H1 (cell line): ENCODE results near the gene TEAD1. TPM values are rescaled to one million over a fixed set of nuclear protein-coding genes. Genes with fewer than 3 reads are reported as not detected.

Experiments
- CTCF ChIA-PET: fragments of 300-600 bp; sonication (Branson Sonifier 250); formaldehyde crosslinking; loops from one replicate; lab custom pipeline; 2021; ENCODE audit not compliant: partially characterized antibody; lab: Charles Lee
- POLR2A ChIA-PET: fragments of 300-600 bp; sonication (Branson Sonifier 250); formaldehyde crosslinking; loops from one replicate; lab custom pipeline; 2021; ENCODE audit warnings: inconsistent platforms; ENCODE audit not compliant: partially characterized antibody; lab: Charles Lee
- DNase-seq, 2 experiments: peaks; one replicate each; pipeline versions ENCODE4 v3.0.0 to v3.0.0-alpha.2; 2010 to 2022; ENCODE audit warnings: low spot score in 2 of 2, low read depth in 1 of 2, mixed read lengths in 1 of 2
- FAIRE-seq: peaks from 2 replicates; lab custom pipeline; 2011; peaks lifted over from hg19 to GRCh38; lab: Jason Lieb, UNC
- H2AFZ ChIP-seq: 2 replicates; pipeline ENCODE4 v1.8.1; 2012; ENCODE audit warnings: low read length, inconsistent platforms
- H2AK5ac ChIP-seq: 2 replicates; pipeline ENCODE4 v1.6.1; 2013; ENCODE audit warnings: low read depth, low read length
- H2BK120ac ChIP-seq: replicated peaks from 2 replicates; pipeline ENCODE3; 2013; ENCODE audit warnings: low read depth, low read length, inconsistent platforms
- H2BK12ac ChIP-seq: 2 replicates; pipeline ENCODE4 v1.6.1; 2013; ENCODE audit warnings: low read depth, low read length
- H2BK15ac ChIP-seq: 2 replicates; pipeline ENCODE4 v1.6.1; 2013; ENCODE audit warnings: low read length
- H2BK20ac ChIP-seq: 2 replicates; pipeline ENCODE4 v1.6.1; 2013; ENCODE audit warnings: low read length
- H2BK5ac ChIP-seq: 2 replicates; pipeline ENCODE4 v1.6.1; 2013; ENCODE audit warnings: low read depth, low read length
- H3K14ac ChIP-seq: 2 replicates; pipeline ENCODE4 v1.6.1; 2013; ENCODE audit warnings: inconsistent platforms; ENCODE audit not compliant: insufficient read length
- H3K18ac ChIP-seq: 2 replicates; pipeline ENCODE4 v1.6.1; 2013; ENCODE audit warnings: low read length; ENCODE audit errors: extremely low read depth
- H3K23ac ChIP-seq: 2 replicates; pipeline ENCODE4 v1.6.1; 2013; ENCODE audit warnings: inconsistent platforms; ENCODE audit not compliant: insufficient read length
- H3K23me2 ChIP-seq: 2 replicates; pipeline ENCODE4 v1.6.1; 2013; ENCODE audit warnings: low read depth, low read length
- H3K27ac ChIP-seq: 2 replicates; pipeline ENCODE4 v1.6.1; 2011; ENCODE audit warnings: low read depth, low read length, inconsistent platforms
- H3K27me3 ChIP-seq, 4 experiments: replicated peaks in 1 of 4; 1 replicate in 1 of 4; 2 replicates in 3 of 4; pipeline versions ENCODE4 v1.6.1 to v1.8.1; 2011 to 2013; ENCODE audit warnings: low read length in 3 of 4, mild to moderate bottlenecking in 3 of 4, inconsistent platforms in 2 of 4, mixed read lengths in 2 of 4, moderate library complexity in 1 of 4; ENCODE audit not compliant: control insufficient read depth in 3 of 4, insufficient read depth in 3 of 4; ENCODE audit errors: extremely low read depth in 1 of 4
- H3K36me3 ChIP-seq, 4 experiments: 2 replicates each; pipeline versions ENCODE4 v1.6.1 to v1.8.1; 2011 to 2013; ENCODE audit warnings: mild to moderate bottlenecking in 4 of 4, low read length in 3 of 4, moderate library complexity in 2 of 4, control low read depth in 1 of 4, inconsistent platforms in 1 of 4; ENCODE audit not compliant: insufficient read depth in 4 of 4, control insufficient read depth in 2 of 4
- H3K4ac ChIP-seq: replicated peaks from 2 replicates; pipeline ENCODE3; 2013; ENCODE audit warnings: low read length, low read depth, mixed read lengths, inconsistent platforms; ENCODE audit not compliant: insufficient read length
- H3K4me1 ChIP-seq, 4 experiments: replicated peaks in 1 of 4; 1 replicate in 1 of 4; 2 replicates in 3 of 4; pipeline versions ENCODE4 v1.6.1 to v1.8.1; 2011 to 2013; ENCODE audit warnings: low read length in 3 of 4, inconsistent platforms in 2 of 4, mixed read lengths in 1 of 4; ENCODE audit not compliant: insufficient read depth in 4 of 4, control insufficient read depth in 3 of 4
- H3K4me2 ChIP-seq, 2 experiments: 2 replicates each; pipeline versions ENCODE4 v1.6.1 to v1.8.1; 2011 to 2013; ENCODE audit warnings: low read depth in 2 of 2, low read length in 2 of 2, control low read depth in 1 of 2, inconsistent platforms in 1 of 2, mild to moderate bottlenecking in 1 of 2; ENCODE audit not compliant: insufficient read depth in 1 of 2
- H3K4me3 ChIP-seq, 4 experiments: fragments of 200-600, 300-600 bp in 1 of 4; sonication (generic), shearing (Covaris generic), sonication (Bioruptor Twin) in 1 of 4; 2 replicates each; pipeline versions ENCODE4 v1.5.1 to v1.8.1; 2011 to 2016; ENCODE audit warnings: low read length in 4 of 4, low read depth in 3 of 4, control low read depth in 2 of 4, inconsistent platforms in 2 of 4, mild to moderate bottlenecking in 2 of 4, mixed read lengths in 1 of 4, moderate library complexity in 1 of 4; ENCODE audit not compliant: insufficient read depth in 2 of 4; ENCODE audit errors: extremely low read depth in 1 of 4
- H3K56ac ChIP-seq: replicated peaks from 2 replicates; pipeline ENCODE3; 2013; ENCODE audit warnings: low read depth, mild to moderate bottlenecking, mixed read lengths, low read length, inconsistent platforms; ENCODE audit not compliant: insufficient read length
- H3K79me1 ChIP-seq: 2 replicates; pipeline ENCODE4 v1.6.1; 2013; ENCODE audit warnings: low read depth, low read length, control low read depth
- H3K79me2 ChIP-seq, 2 experiments: 2 replicates each; pipeline versions ENCODE4 v1.6.1 to v1.8.1; 2012 to 2013; ENCODE audit warnings: low read length in 2 of 2, mild to moderate bottlenecking in 2 of 2, inconsistent platforms in 1 of 2; ENCODE audit not compliant: insufficient read depth in 2 of 2, control insufficient read depth in 1 of 2
- H3K9ac ChIP-seq, 4 experiments: replicated peaks in 1 of 4; 1 replicate in 1 of 4; 2 replicates in 3 of 4; pipeline versions ENCODE4 v1.6.1 to v1.8.1; 2011 to 2013; ENCODE audit warnings: low read depth in 3 of 4, low read length in 3 of 4, control low read depth in 2 of 4, mild to moderate bottlenecking in 2 of 4, moderate library complexity in 2 of 4, inconsistent platforms in 1 of 4; ENCODE audit errors: extremely low read depth in 1 of 4
- H3K9me3 ChIP-seq, 2 experiments: 2 replicates each; pipeline versions ENCODE4 v1.6.1 to v1.8.1; 2012 to 2013; ENCODE audit warnings: mild to moderate bottlenecking in 2 of 2, moderate library complexity in 2 of 2, control low read depth in 1 of 2, inconsistent platforms in 1 of 2, low read depth in 1 of 2, low read length in 1 of 2, mixed read lengths in 1 of 2; ENCODE audit not compliant: insufficient read depth in 2 of 2
- H4K20me1 ChIP-seq, 2 experiments: replicated peaks in 1 of 2; 2 replicates each; pipeline versions ENCODE3 to v1.8.1; 2011 to 2013; ENCODE audit warnings: inconsistent platforms in 2 of 2, low read length in 2 of 2, mild to moderate bottlenecking in 1 of 2; ENCODE audit not compliant: insufficient read depth in 2 of 2, control insufficient read depth in 1 of 2
- H4K5ac ChIP-seq: 2 replicates; pipeline ENCODE4 v1.6.1; 2013; ENCODE audit warnings: low read length, low read depth, mixed read lengths, inconsistent platforms; ENCODE audit not compliant: insufficient read length
- H4K8ac ChIP-seq: 2 replicates; pipeline ENCODE4 v1.8.0; 2013; ENCODE audit warnings: mild to moderate bottlenecking, moderate library complexity, low read length, inconsistent platforms; ENCODE audit not compliant: insufficient read depth; ENCODE audit errors: extremely low read depth
- H4K91ac ChIP-seq: replicated peaks from 2 replicates; pipeline ENCODE3; 2013; ENCODE audit warnings: low read length, mixed read lengths, inconsistent platforms; ENCODE audit not compliant: insufficient read length
- ATF2 ChIP-seq: IDR thresholded peaks from 2 replicates; pipeline ENCODE4 v1.6.1; 2012; ENCODE audit warnings: low read length, inconsistent platforms
- CHD2 ChIP-seq: IDR thresholded peaks from 2 replicates; pipeline ENCODE4 v1.6.1; 2012; ENCODE audit warnings: low read length, improper control_type of control experiment
- CTCF ChIP-seq, 3 experiments: IDR thresholded peaks; 1 replicate in 2 of 3; 2 replicates in 1 of 3; pipeline versions ENCODE4 v1.5.1 to v1.6.1; 2011; ENCODE audit warnings: low read length in 3 of 3, mild to moderate bottlenecking in 3 of 3, inconsistent platforms in 2 of 3, low read depth in 1 of 3, moderate library complexity in 1 of 3; ENCODE audit not compliant: insufficient read depth in 1 of 3; ENCODE audit errors: control extremely low read depth in 1 of 3
- E2F6 ChIP-seq: IDR thresholded peaks from 2 replicates; pipeline ENCODE4 v1.6.1; 2012; ENCODE audit warnings: inconsistent platforms
- EZH2 ChIP-seq: fragments of 200-600 bp; sonication (generic); IDR thresholded peaks from 2 replicates; pipeline ENCODE4 v1.7.1; 2012; ENCODE audit warnings: low read depth, mild to moderate bottlenecking, moderate library complexity, low read length, inconsistent platforms; ENCODE audit not compliant: severe bottlenecking
- GABPA ChIP-seq: IDR thresholded peaks from 2 replicates; pipeline ENCODE4 v1.6.1; 2011; ENCODE audit warnings: mild to moderate bottlenecking, low read length, moderate library complexity, borderline replicate concordance; ENCODE audit not compliant: insufficient read depth
- SAP30 ChIP-seq: fragments of 300-600 bp; sonication (generic); IDR thresholded peaks from 2 replicates; pipeline ENCODE4 v1.7.1; 2012; ENCODE audit warnings: low read length, moderate library complexity, mild to moderate bottlenecking, inconsistent platforms; ENCODE audit not compliant: insufficient read depth, insufficient replicate concordance
- SP2 ChIP-seq: IDR thresholded peaks from 2 replicates; pipeline ENCODE4 v1.6.1; 2012; ENCODE audit warnings: mild to moderate bottlenecking, low read length, inconsistent platforms
- polyA plus RNA-seq, 7 experiments: library from polyadenylated mRNA; depleted of rRNA in 3 of 7; stranded (reverse) in 5 of 7; unstranded in 2 of 7; fragments of >200 nt in 5 of 7; fragments of 200-250 nt in 2 of 7; gene quantifications; 1 replicate in 5 of 7; 2 replicates in 1 of 7; 4 replicates in 1 of 7; pipeline versions ENCODE4 v1.2.1 to v1.2.3, GENCODE V29; 2011 to 2013; ENCODE audit warnings: missing spikeins in 2 of 7, mixed read lengths in 2 of 7
- total RNA-seq: library from RNA; stranded (reverse); fragmentation: NEBNext Ultra II Directional; extraction: Animal tissue kit (Norgen Biotek cat#: 25700); gene quantifications from 2 replicates; pipeline ENCODE4 v1.2.1, GENCODE V29; 2021

TEAD1 gene
- total and polyA plus RNA-seq, 2 of the 8 experiments (the other 6 are each of a cell fraction or from before 2014, with no cell fraction given), result 15.6 to 67.4 TPM

GRCh38 chr11:12952094-12952493 lies 277.9 kb downstream of the TEAD1 start:
- H4K5ac ChIP-seq, result no peak overlapping the region
- no peak overlapping the region for H3K18ac ChIP-seq
- CTCF ChIA-PET, result no interaction called here
- no peak overlapping the region for H3K9ac ChIP-seq
- no peak overlapping the region for H3K4me2 ChIP-seq
- H2BK20ac ChIP-seq, result no peak overlapping the region
- no peak overlapping the region for H4K91ac ChIP-seq
- H3K14ac ChIP-seq, result no peak overlapping the region
- no peak overlapping the region for H2BK12ac ChIP-seq
- no peak overlapping the region for H2AK5ac ChIP-seq
- H3K23ac ChIP-seq, result no peak overlapping the region
- no peak overlapping the region for H3K4me3 ChIP-seq
- H2AFZ ChIP-seq, result no peak overlapping the region
- no peaks in the 10 kb centered on the region for H3K79me1 ChIP-seq
- POLR2A ChIA-PET, result no interaction called here
- no peak overlapping the region for H2BK5ac ChIP-seq
- no peak overlapping the region for H2BK15ac ChIP-seq
- no peak overlapping the region for H3K56ac ChIP-seq
- no peaks in the 10 kb centered on the region for H3K36me3 ChIP-seq
- H3K4ac ChIP-seq, result no peak overlapping the region
- H4K8ac ChIP-seq, result no peak overlapping the region
- no peaks in the 10 kb centered on the region for H3K23me2 ChIP-seq
- H3K79me2 ChIP-seq, result no peaks in the 10 kb centered on the region
- no peaks in the 10 kb centered on the region for H3K4me1 ChIP-seq
- no peak overlapping the region for H3K27ac ChIP-seq
- TF ChIP-seq GABPA (no peak), EZH2 (no peak), SAP30 (no peak), CHD2 (no peak), SP2 (no peak), ATF2 (no peak), E2F6 (no peak), CTCF (IDR thresholded peaks at IDR 0.05; ENCODE audit: control extremely low read depth in 1 of 3, insufficient read depth in 1 of 3, low read depth in 1 of 3, low read length in 3 of 3) (no peak)
- FAIRE-seq (no peak), DNase-seq (no peak)
- H4K20me1 ChIP-seq, result no peaks in the 10 kb centered on the region
- no peak overlapping the region for H2BK120ac ChIP-seq
- H3K27me3 ChIP-seq, result no peaks in the 10 kb centered on the region
- peaks cover 0 to 5% of the 10 kb centered on the region in 2 experiments; a peak in 1 of 4 replicates for H3K9me3 ChIP-seq
